ENCODE data around the gene CCDC80. TPM values are rescaled to one million over a fixed set of nuclear protein-coding genes. Genes with fewer than 3 reads are reported as not detected.

CCDC80 gene, protein sequence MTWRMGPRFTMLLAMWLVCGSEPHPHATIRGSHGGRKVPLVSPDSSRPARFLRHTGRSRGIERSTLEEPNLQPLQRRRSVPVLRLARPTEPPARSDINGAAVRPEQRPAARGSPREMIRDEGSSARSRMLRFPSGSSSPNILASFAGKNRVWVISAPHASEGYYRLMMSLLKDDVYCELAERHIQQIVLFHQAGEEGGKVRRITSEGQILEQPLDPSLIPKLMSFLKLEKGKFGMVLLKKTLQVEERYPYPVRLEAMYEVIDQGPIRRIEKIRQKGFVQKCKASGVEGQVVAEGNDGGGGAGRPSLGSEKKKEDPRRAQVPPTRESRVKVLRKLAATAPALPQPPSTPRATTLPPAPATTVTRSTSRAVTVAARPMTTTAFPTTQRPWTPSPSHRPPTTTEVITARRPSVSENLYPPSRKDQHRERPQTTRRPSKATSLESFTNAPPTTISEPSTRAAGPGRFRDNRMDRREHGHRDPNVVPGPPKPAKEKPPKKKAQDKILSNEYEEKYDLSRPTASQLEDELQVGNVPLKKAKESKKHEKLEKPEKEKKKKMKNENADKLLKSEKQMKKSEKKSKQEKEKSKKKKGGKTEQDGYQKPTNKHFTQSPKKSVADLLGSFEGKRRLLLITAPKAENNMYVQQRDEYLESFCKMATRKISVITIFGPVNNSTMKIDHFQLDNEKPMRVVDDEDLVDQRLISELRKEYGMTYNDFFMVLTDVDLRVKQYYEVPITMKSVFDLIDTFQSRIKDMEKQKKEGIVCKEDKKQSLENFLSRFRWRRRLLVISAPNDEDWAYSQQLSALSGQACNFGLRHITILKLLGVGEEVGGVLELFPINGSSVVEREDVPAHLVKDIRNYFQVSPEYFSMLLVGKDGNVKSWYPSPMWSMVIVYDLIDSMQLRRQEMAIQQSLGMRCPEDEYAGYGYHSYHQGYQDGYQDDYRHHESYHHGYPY
- 316 and 318 TPM in 2 replicates for total RNA-seq

DNA sequence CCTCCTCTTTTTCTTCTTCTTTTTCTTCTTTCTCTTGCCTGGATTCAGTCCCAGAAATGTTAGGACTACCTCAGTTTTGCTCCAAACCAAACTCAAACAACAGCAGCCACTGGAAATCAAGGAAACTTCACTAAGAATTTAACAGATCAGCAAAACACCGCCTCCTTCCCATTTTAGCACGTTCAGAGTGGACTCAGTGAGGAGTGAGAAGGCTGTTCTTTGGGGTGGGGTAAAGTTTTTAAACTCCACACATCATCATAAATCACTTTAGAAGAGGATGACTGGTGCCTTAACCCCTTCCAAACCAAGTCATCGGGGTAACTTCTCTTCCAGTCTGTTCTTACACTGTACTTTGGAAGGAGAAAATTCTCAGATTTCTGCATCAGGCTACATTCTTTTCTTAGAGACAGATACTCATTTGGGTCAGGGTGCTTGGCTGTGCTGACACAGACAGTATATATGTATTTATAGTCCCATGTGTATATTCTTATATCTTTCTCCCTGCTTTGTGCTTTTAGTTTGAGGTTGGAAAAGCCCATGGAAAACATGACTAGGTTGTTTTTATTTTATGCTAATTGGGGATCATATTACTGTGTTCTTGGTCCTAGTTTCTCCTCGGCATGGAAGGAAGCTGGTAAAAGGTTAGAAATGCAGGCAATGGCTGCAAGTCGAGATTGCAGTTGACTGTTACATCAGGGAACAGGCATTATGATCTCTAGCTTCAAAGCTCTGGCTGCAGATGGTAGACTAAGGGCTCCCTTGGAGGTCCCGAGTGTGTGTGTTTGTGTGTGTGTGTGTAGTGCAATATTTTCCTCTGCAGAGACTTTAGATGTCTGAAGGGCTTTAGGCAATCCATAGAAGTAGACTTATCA lies at the start of gene CCDC80:
Gene CCDC80 (minus strand): TSS at position 214 of the 872 bp plus-strand sequence. CDS start 1,238 bp downstream, outside the sequence.

DNA sequence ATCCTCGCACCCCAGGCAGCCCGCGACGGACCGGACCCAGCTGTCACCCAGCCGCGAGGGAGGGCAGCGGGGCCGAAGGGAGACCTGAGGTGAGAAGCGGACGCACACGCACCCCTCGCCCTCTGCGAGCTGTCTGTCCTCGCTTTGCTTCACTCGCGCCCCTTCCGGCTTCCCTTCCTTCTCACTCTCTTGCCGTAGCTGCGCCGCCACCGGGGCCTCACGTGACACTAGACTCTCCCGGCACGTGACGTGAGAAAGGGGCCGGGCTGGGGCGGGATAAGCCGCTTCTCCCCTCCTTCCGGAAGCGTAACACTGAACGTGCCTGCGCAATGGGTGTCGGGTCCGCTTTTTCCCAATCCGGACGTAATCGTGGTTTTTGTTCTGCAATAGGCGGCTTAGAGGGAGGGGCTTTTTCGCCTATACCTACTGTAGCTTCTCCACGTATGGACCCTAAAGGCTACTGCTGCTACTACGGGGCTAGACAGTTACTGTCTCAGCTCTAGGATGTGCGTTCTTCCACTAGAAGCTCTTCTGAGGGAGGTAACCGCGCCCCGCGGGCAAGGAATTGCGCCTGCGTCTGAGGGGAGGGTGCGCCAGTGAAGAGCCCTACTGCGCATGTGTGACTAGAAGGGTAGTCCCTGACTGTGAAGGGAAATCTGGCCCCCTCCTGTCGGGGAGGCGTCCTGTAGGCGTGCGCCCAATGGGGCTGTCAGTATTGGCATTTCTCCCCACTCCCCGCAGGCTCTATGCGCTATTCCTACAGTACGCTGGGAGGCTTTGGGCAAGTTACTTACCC lies 79.0 kb downstream of the CCDC80 start, which contains the start of the genes ATG3 and SLC35A5:
Gene ATG3 (minus strand): TSS at position 229 of the 796 bp plus-strand sequence. CDS start 434 bp downstream, outside the sequence.
Gene SLC35A5 (plus strand): TSS at position 312 of the 796 bp plus-strand sequence. CDS start 1,359 bp downstream, outside the sequence.

Other genes starting within 250 kb of the CCDC80 start
- gene BTLA, start 141.7 kb downstream of the CCDC80 start, total RNA-seq: not detected in 2 replicates
- gene ATG3, start 79.2 kb downstream of the CCDC80 start, total RNA-seq: 72.4 and 85.4 TPM in 2 replicates
- 20.2 and 38.3 TPM in 2 replicates for gene SLC35A5, start 79.1 kb downstream of the CCDC80 start, total RNA-seq
- not detected in 2 replicates for gene CD200R1L, start 205.7 kb upstream of the CCDC80 start, total RNA-seq

Data from myometrial cell (primary cell).